Stimulated activated naive CD8-positive, alpha-beta T cell treated with anti-CD3 and anti-CD28 coated beads, Interleukin-15, amount 100 ng/mL, for 72 hours (primary cell): ENCODE data around the gene MRPS24.

ENCODE experiments used
- ATAC-seq: fragments of 150-1000 bp; cut with Tn5 transposase; 2 replicates; pipeline ENCODE4 v1.10.0; 2021; ENCODE audit warnings: mild to moderate bottlenecking, moderate library complexity
- DNase-seq, 2 donors: peaks; one replicate each; pipeline ENCODE4 v3.0.0; 2021 to 2022
- H3K27ac Mint-ChIP-seq, 2 donors: one replicate each; pipeline ENCODE4 v1.8.0; 2022; ENCODE audit warnings: mild to moderate bottlenecking in 2 of 2, mixed read lengths in 2 of 2, moderate library complexity in 2 of 2
- H3K27me3 Mint-ChIP-seq: one replicate; pipeline ENCODE4 v1.8.0; 2022; ENCODE audit warnings: mixed read lengths
- H3K4me1 Mint-ChIP-seq: one replicate; pipeline ENCODE4 v1.8.0; 2022; ENCODE audit warnings: mild to moderate bottlenecking, mixed read lengths
- H3K4me3 Mint-ChIP-seq, 2 donors: one replicate each; pipeline ENCODE4 v1.8.0; 2022; ENCODE audit warnings: mild to moderate bottlenecking in 2 of 2, mixed read lengths in 2 of 2, moderate library complexity in 1 of 2
- H3K9me3 Mint-ChIP-seq, 2 donors: one replicate each; pipeline ENCODE4 v1.8.0; 2022; ENCODE audit warnings: mixed read lengths in 2 of 2

The MRPS24 gene

DNA sequence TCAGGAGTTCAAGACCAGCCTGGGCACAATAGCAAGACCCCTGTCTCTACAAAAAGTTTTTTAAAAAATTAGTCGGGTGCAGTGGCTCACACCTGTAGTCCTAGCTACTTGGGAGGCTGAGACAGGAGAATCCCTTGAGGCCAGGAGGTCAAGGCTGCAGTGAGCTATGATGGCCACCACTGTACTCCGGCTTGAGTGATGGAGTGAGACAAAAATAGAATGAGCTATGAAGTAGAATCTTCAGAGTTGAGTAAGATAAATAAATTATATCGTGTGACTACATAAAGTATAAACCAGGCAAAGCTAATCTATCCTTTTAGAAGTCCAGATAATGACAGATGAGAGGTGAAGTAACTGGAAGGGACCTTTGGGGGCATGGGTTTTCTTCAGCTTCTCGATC lies 15.3 kb upstream of the MRPS24 start:
- no peak for DNase-seq
- Mint-ChIP-seq H3K4me1 (peaks cover 10% of the 10 kb centered on the region), H3K27ac (no peak overlapping the region), H3K4me3 (no peak overlapping the region), H3K27me3 (no peaks in the 10 kb centered on the region), H3K9me3 (no peaks in the 10 kb centered on the region)
- ATAC-seq: no peak

DNA sequence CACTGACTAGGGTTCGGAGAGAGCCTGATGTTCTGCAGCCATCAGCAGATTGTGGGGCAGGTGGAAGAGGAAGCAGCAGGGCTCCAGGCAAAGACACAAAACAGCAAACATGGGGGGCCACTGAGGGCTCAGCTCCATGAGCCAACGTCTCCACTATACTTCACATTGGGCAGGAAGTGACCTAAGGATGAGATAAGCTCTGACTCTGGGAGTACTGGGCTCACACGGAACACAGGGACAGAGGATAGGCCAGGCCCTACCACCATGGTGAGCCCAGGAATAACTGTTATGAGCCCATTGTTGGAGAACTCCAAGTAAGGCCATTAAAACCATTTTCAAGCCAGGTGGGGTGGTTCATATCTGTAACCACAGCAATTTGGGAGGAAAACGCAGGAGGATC lies 14.9 kb upstream of the MRPS24 start:
- Mint-ChIP-seq H3K27me3 (no peaks in the 10 kb centered on the region), H3K27ac (no peak overlapping the region), H3K4me1 (peaks cover 6% of the 10 kb centered on the region), H3K4me3 (no peak overlapping the region), H3K9me3 (no peaks in the 10 kb centered on the region)
- no peak for ATAC-seq
- DNase-seq: no peak

DNA sequence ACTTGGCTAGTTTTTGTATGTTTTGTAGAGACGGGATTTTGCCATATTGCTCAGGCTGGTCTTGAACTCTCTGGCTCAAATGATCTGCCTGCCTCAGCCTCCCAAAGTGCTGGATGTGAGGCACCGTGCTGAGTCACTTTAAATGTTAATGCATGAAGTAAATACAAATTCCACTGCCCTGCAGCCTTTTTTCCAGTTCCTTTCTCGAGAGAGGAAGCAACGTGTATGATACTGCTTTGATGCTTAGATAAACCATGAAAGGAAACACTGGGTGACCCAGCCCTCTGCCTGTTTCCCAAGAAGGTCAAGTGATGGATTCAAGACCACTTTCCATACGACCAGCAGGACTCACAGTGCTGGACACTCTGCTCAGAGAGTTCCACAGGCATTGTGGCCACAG lies 11.3 kb upstream of the MRPS24 start:
- H3K27ac Mint-ChIP-seq: no peak overlapping the region
- no peaks in the 10 kb centered on the region for H3K9me3 Mint-ChIP-seq
- H3K27me3 Mint-ChIP-seq: no peaks in the 10 kb centered on the region
- no peak overlapping the region for H3K4me3 Mint-ChIP-seq
- no peaks in the 10 kb centered on the region for H3K4me1 Mint-ChIP-seq
- DNase-seq (no peak), ATAC-seq (no peak)

DNA sequence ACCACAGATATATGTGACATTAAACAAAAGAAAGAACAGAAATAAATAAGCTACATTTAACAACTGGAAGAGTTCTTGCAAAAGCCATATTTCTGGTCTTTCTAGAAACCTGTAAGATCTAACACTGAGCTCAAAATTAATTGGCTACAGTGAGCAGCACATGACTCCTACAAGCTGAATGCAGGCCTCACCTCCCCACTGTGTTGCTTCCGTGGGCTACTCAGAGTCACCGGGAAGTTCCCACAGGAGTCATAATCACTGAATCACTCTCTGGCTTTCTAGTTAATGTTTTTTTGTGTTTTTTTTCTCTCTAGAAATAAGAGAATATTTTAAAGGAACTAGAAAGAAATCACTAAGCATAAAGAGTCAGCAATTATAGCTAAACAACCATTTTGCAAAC lies 10.2 kb upstream of the MRPS24 start:
- H3K27ac Mint-ChIP-seq: peak overlapping the region in 1 of 2 donors; percentile 62
- H3K27me3 Mint-ChIP-seq: no peaks in the 10 kb centered on the region
- H3K4me1 Mint-ChIP-seq: no peaks in the 10 kb centered on the region
- no peak for DNase-seq
- H3K4me3 Mint-ChIP-seq: no peak overlapping the region
- H3K9me3 Mint-ChIP-seq: no peaks in the 10 kb centered on the region
- no peak for ATAC-seq

DNA sequence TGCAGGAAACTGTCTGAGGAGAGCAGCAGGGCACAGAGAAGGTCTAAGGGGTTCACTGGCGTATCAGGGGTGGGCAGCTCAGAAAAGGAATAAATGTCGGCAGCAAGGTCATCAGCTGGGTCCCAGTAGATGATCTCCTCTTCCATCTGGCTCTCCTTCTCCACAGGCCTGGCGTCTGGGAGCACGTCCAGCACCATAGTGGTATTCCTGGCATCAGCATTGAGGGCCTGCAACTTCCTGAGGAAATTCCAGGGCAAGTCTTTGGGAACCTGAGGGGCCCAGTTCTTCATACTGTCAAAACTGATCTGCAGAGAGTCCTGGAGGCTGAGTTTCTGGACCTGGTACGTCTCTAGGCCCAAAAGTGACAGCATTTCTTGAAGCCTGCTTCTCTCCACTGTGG lies 9.6 kb upstream of the MRPS24 start:
- ATAC-seq (no peak), DNase-seq (no peak)
- H3K4me1 Mint-ChIP-seq: no peaks in the 10 kb centered on the region
- H3K27me3 Mint-ChIP-seq: no peaks in the 10 kb centered on the region
- H3K4me3 Mint-ChIP-seq: no peak overlapping the region
- no peaks in the 10 kb centered on the region for H3K9me3 Mint-ChIP-seq
- H3K27ac Mint-ChIP-seq: peak overlapping the region in 1 of 2 donors; percentile 62

DNA sequence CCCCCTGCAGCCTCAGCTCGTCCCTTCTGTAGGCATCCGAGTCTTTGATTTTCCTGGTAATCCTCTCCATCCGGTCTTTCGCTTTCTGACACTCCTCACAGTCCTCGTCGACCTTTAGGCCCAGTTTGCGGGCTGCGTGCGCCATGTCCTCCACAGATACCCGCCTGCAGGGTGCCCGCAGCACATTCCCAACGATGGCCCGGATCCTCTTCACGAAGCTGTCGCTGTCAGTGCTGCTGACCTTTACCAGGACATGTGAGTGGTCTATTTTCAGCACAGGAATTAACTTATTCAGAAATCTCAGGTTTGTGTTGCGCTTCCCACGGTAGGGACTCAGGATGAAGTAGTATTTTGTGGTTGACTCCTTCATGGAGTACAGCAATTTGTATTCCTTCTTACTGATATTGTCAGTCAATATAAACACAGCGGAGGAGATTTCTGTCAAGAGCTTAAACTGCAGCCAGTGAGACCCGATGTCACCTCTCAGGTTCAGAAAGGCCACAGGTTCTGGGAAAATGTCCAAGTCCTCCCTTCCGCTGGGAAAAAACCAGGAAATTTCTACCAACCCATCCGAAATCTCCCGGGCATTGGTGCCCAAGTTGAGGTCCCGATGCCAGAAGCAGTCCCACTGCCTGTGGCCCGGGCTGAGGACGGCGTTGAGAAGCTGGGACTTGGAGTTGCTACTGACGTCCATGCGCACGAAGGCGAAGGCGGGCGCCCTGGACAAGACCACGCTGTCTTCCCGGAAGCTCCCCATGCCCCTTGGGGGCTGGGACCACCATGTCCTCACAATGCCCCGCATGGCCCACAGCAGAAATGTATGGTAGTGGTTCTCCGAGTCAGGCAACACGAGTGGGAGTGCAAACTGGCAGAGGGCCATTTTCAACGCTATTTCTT lies 8.9 kb upstream of the MRPS24 start:
- Mint-ChIP-seq H3K27me3 (no peaks in the 10 kb centered on the region), H3K4me1 (peaks cover 1% of the 10 kb centered on the region), H3K9me3 (peaks cover 0 to 5% of the 10 kb centered on the region in 2 donors), H3K27ac (peak overlapping the region; percentile 27 to 57), H3K4me3 (no peak overlapping the region)
- DNase-seq (no peak), ATAC-seq (no peak)

DNA sequence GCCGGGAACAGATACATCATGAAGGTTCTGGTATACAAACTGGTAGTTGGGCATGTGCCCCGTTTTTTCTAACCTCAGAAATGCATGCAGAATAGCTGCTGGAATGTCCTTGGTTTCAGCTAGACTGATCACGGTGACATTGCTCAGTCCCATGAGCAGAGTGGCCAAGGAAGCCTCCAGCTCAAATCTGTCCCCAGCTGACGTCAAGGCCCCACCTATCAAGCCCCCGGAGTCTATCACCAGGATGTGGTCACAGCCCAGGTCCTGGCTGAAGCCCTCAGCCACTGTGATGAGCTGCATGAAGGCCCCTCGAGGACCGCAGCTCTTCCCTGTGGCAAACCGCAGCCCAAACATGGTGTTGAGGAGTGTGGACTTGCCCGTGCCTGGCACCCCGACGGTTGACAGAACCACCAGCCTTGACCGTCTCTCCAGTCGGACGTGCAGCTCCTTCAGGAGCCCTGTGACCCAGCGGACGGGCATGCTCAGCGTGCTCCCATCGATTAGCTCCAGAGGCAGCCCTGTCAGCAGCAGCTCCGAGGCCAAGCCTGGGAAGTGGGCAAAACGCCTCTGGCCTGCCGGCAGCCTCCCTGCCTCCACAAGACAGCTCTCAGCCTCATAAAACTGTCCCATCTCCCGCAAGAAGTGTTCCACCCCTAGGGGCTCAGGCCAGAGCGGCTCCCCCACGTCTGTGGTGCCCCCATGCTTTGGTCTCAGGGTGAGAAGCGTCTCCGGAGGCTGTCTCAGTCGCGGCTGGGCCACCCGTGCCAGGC lies 7.8 kb upstream of the MRPS24 start:
- no peak for DNase-seq
- peaks cover 0 to 7% of the 10 kb centered on the region in 2 donors for H3K9me3 Mint-ChIP-seq
- no peak for ATAC-seq
- peaks cover 12% of the 10 kb centered on the region for H3K4me1 Mint-ChIP-seq
- no peaks in the 10 kb centered on the region for H3K27me3 Mint-ChIP-seq
- H3K4me3 Mint-ChIP-seq: no peak overlapping the region
- H3K27ac Mint-ChIP-seq: no peak overlapping the region

DNA sequence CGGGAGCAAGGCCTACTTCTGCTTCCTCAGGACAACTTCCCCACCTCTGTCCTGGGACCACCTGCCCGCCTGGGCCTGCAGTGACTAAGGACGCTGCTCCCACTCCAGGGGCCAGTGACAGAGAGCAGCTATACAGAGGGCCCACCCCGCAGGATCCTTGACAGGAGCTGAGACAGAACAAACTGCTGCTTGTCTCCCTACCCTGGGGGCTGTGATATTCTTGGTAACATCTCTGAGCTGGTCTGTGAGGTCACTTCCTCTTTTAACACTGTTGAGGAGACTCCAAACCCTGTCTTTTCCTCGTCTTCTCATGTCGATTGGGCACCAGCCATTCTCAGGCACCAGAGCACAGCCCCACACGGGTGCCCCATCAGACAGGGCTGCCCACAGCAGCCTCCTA lies 6.9 kb upstream of the MRPS24 start:
- H3K9me3 Mint-ChIP-seq: peaks cover 0 to 7% of the 10 kb centered on the region in 2 donors
- H3K27ac Mint-ChIP-seq: no peak overlapping the region
- ATAC-seq (no peak), DNase-seq (no peak)
- H3K4me3 Mint-ChIP-seq: no peak overlapping the region
- peaks cover 1% of the 10 kb centered on the region for H3K27me3 Mint-ChIP-seq
- peaks cover 18% of the 10 kb centered on the region for H3K4me1 Mint-ChIP-seq

DNA sequence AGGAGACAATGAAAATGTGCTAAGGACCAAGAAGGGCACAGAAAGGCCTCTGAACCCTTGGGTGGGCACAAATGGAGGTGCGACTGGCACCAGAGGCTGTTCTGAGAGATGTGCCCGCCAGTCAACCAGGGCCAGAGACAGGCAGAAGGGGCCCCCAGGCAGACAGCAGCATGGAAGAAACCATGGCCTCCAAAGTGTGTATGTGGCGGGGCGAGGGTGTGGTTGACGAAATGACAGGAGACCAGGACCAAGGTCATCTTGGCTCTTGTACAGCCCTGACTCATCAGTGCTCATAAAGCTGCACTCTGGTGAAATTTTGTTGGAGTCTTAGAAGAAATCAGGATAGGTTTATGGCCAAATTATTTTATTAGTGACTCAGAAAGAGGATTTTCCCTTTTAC lies 4.0 kb upstream of the MRPS24 start:
- ATAC-seq (no peak), DNase-seq (no peak)
- H3K9me3 Mint-ChIP-seq: peaks cover 0 to 7% of the 10 kb centered on the region in 2 donors

DNA sequence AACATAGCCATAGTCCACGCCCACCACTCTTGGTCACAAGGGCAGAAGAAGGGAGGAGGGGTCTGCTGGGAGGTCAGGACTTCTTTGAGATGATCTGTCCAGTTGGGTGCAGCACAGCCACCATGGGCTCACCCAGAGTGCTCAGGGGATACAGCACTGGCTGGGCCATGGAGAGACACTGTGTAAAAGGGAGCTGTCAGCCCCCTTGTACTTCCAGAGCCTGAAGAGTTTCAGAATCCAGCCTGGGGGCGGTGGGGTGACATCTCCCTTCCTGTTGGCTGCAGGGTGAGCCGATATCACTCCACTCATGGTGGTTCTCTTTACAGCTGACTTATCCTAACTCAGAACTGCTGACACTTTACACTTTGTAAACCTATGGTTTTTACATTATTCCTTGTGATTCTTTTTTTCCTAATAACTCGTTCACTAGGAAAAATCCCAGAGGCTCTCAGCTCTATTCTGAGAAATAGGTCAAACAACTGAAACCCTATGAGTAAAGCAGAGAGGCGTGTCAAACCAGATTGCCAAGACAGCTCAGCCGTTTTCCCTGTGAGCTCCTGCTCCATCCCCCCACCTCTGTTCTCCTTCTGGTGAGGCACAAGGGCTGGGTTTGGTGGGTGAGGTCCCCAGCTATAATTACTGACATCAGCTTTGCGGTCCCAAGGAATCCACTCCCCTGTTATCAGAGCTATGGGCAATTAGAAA lies 3.2 kb upstream of the MRPS24 start:
- H3K4me1 Mint-ChIP-seq: peaks cover 47% of the 10 kb centered on the region
- DNase-seq: no peak

More for the DNA sequence above, 4.0 kb upstream of the MRPS24 start:
- peak overlapping the region in 1 of 2 donors; percentile 57 for H3K27ac Mint-ChIP-seq
- peaks cover 8% of the 10 kb centered on the region for H3K27me3 Mint-ChIP-seq
- H3K4me1 Mint-ChIP-seq: peaks cover 41% of the 10 kb centered on the region
- H3K4me3 Mint-ChIP-seq: no peak overlapping the region

DNA sequence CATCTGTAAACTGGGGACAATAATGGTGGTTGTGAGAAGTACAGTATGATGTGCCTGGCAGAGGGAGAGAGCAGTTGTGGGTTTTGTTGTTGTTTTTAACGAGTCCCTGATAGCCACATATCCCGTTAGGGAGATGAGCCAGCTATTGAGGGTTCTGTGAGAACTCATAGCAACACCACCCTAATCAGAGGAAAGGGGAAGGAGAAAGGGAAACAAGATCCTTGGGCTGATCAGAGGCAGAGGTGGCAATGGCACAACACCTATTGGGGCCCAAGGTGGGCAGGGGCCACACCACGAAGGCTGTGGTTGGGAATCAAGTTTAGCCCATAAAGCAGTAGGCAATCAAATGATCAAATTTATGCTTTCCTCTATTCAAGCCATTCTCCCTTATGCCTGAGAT lies 1.7 kb upstream of the MRPS24 start:
- Mint-ChIP-seq H3K27ac (no peak overlapping the region), H3K4me1 (peaks cover 52% of the 10 kb centered on the region), H3K27me3 (peaks cover 8% of the 10 kb centered on the region), H3K4me3 (no peak overlapping the region), H3K9me3 (peaks cover 0 to 7% of the 10 kb centered on the region in 2 donors)
- DNase-seq: no peak
- no peak for ATAC-seq

More for the DNA sequence above, 3.2 kb upstream of the MRPS24 start:
- Mint-ChIP-seq H3K27ac (peak overlapping the region in 1 of 2 donors; percentile 57), H3K9me3 (peaks cover 0 to 7% of the 10 kb centered on the region in 2 donors), H3K4me3 (no peak overlapping the region), H3K27me3 (peaks cover 8% of the 10 kb centered on the region)
- ATAC-seq: no peak

DNA sequence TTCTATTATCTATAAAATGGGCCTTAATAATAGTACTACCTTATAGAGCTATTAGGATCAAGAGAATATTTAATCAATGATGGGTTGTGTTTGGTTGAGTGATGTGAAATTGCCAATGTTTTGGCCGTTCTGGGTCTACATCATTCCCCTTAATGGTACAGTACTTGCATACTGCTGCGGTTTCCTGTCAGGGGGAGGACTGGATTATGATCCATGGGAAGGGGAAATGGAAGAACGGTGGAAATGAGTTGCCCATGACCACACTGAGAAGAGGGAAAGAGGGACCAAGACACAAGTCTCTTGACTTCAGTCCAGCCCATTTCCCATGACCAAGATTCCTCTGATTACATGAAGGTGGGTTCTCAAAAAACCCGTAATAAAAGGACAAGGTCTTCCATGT lies 999 bp upstream of the MRPS24 start:
- no peak overlapping the region for H3K27ac Mint-ChIP-seq
- peaks cover 0 to 7% of the 10 kb centered on the region in 2 donors for H3K9me3 Mint-ChIP-seq
- H3K4me1 Mint-ChIP-seq: peaks cover 52% of the 10 kb centered on the region
- H3K27me3 Mint-ChIP-seq: peaks cover 8% of the 10 kb centered on the region
- DNase-seq: no peak
- no peak overlapping the region for H3K4me3 Mint-ChIP-seq
- ATAC-seq: no peak

DNA sequence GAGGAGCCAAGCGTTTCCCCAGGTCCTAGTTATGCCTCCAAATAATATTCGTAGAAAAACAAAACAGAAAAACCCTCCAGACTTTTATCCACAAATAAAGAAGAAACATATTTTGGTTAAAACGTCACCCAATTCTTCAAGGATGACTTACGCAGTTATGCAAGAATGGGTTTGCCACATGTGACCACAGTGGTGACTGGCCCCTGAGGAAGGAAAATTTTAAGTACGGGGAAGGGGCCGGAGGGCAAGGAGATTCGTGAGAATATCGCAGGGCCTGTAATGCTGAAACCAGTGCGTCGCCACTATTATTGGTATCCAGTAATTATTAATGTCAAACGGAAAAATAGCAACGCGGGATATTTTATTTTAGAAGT lies 537 bp upstream of the MRPS24 start:
- ATAC-seq (peak; percentile 48), DNase-seq (no peak)
- Mint-ChIP-seq H3K27ac (peak overlapping the region; percentile 91 to 97), H3K27me3 (peaks cover 8% of the 10 kb centered on the region), H3K4me1 (peaks cover 52% of the 10 kb centered on the region), H3K4me3 (peak overlapping the region; percentile 94 to 96), H3K9me3 (peaks cover 0 to 7% of the 10 kb centered on the region in 2 donors)

DNA sequence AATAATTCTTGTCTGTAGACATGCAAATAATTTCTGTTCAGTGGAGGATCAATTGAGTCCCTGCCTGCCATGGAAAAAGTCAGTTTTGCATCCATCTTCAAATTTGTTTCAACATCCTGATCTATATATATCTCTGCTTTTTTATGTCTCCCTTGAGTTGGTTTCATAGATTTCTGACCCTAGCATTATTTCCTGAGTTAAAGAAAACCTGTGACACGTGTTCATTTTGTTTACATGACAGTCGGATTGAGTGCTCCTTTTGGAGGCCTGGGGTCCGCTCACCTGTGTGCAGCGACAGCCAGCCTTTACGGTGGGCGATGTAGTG lies 674 bp downstream of the MRPS24 start:
- peak; percentile 8 for ATAC-seq
- Mint-ChIP-seq H3K4me3 (peak overlapping the region; percentile 94 to 96), H3K9me3 (peaks cover 0 to 6% of the 10 kb centered on the region in 2 donors), H3K4me1 (peaks cover 52% of the 10 kb centered on the region), H3K27me3 (peaks cover 8% of the 10 kb centered on the region), H3K27ac (peak overlapping the region; percentile 40 to 97)
- DNase-seq: no peak

DNA sequence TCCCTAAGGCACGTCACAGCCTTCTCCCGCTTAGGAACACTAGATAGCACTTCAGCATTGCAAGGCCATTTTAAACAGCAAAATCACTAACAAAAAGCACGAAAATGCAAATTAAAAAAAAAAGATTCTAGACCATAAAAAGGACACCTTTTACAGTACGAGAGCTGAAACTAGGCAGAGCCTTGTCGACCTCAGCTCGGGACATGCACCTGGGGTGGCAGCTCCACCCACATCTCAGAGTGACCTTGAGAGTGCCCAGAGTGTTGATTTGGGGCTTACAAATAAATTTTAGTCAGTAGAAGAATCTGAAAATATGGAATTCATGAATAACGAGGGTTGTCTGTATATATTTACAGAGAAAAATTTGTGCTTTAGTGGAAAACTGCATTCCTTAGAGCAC lies 1.1 kb downstream of the MRPS24 start:
- Mint-ChIP-seq H3K27ac (peak overlapping the region; percentile 57 to 97), H3K4me3 (peak overlapping the region; percentile 94 to 96), H3K9me3 (peaks cover 0 to 2% of the 10 kb centered on the region in 2 donors), H3K4me1 (peaks cover 50% of the 10 kb centered on the region), H3K27me3 (peaks cover 8% of the 10 kb centered on the region)
- no peak for ATAC-seq
- no peak for DNase-seq

DNA sequence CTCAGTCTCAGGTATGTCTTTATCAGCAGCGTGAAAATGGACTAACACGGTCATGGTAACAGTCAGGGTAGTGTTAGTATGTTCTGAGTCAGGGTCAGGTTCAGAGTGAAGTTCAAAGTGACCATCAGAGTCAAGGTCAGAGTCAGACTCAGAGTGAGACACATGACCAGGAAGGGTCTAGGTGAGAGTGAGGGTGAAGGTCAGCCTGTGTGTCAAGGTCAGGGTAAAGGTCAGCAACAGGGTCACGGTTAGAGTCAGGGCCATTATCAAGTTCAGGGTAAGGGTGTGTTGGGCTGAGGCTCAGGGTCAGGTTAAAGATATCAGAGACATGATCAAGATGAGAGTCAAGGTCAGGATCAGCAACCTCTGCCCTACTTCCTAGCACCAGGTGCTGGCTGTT lies 4.0 kb downstream of the MRPS24 start:
- Mint-ChIP-seq H3K27me3 (no peaks in the 10 kb centered on the region), H3K4me3 (no peak overlapping the region), H3K9me3 (no peaks in the 10 kb centered on the region), H3K27ac (no peak overlapping the region), H3K4me1 (peaks cover 26% of the 10 kb centered on the region)
- no peak for ATAC-seq
- no peak for DNase-seq
